Keratinocyte (primary cell): Measurements from ENCODE around the gene UQCRC1. TPM values are rescaled to one million over a fixed set of nuclear protein-coding genes. Genes with fewer than 3 reads are reported as not detected.

Experiments used
- DNase-seq: peaks from one replicate; pipeline ENCODE4 v3.0.0-alpha.2; 2011; ENCODE audit warnings: low read depth, missing footprints, low spot score
- FAIRE-seq: peaks from 2 replicates; lab custom pipeline; 2011; peaks lifted over from hg19 to GRCh38; lab: Jason Lieb, UNC
- H2AFZ ChIP-seq: 2 replicates; pipeline ENCODE4 v1.6.0; 2012; ENCODE audit warnings: low read length, control low read depth, inconsistent platforms; ENCODE audit not compliant: control insufficient read depth
- H3K27ac ChIP-seq: 2 replicates; pipeline ENCODE4 v1.5.1; 2011; ENCODE audit warnings: low read length; ENCODE audit not compliant: control insufficient read depth, insufficient read depth
- H3K27me3 ChIP-seq: 3 replicates; pipeline ENCODE4 v1.6.0; 2011; ENCODE audit warnings: low read length; ENCODE audit not compliant: control insufficient read depth, insufficient read depth; ENCODE audit errors: extremely low read depth
- H3K36me3 ChIP-seq, 2 experiments: 2 replicates in 1 of 2; 3 replicates in 1 of 2; pipeline ENCODE4 v1.5.1; 2011; ENCODE audit warnings: low read length in 2 of 2, mild to moderate bottlenecking in 1 of 2; ENCODE audit not compliant: control insufficient read depth in 2 of 2, insufficient read depth in 2 of 2; ENCODE audit errors: extremely low read depth in 1 of 2
- H3K4me1 ChIP-seq: 3 replicates; pipeline ENCODE4 v1.5.1; 2011; ENCODE audit warnings: low read length; ENCODE audit not compliant: control insufficient read depth, insufficient read depth; ENCODE audit errors: extremely low read depth
- H3K4me2 ChIP-seq: 3 replicates; pipeline ENCODE4 v1.6.0; 2011; ENCODE audit warnings: low read depth, low read length; ENCODE audit not compliant: control insufficient read depth, insufficient read depth; ENCODE audit errors: extremely low read depth
- H3K4me3 ChIP-seq, 3 experiments: fragments of 200-600 bp in 1 of 3; sonication (generic) in 1 of 3; 2 replicates in 2 of 3; 3 replicates in 1 of 3; pipeline ENCODE4 v1.5.1; 2011 to 2016; ENCODE audit warnings: low read length in 3 of 3, mild to moderate bottlenecking in 3 of 3, control low read depth in 2 of 3, inconsistent platforms in 1 of 3, low read depth in 1 of 3, mixed read lengths in 1 of 3, mixed run types in 1 of 3, moderate library complexity in 1 of 3; ENCODE audit not compliant: control insufficient read depth in 2 of 3, insufficient read depth in 2 of 3; ENCODE audit errors: extremely low read depth in 1 of 3
- H3K79me2 ChIP-seq: 2 replicates; pipeline ENCODE4 v1.6.0; 2012; ENCODE audit warnings: low read length; ENCODE audit not compliant: control insufficient read depth, insufficient read depth
- H3K9ac ChIP-seq: 3 replicates; pipeline ENCODE4 v1.6.0; 2011; ENCODE audit warnings: low read length; ENCODE audit not compliant: control insufficient read depth, insufficient read depth; ENCODE audit errors: extremely low read depth
- H3K9me1 ChIP-seq: 3 replicates; pipeline ENCODE4 v1.6.0; 2011; ENCODE audit warnings: low read length; ENCODE audit not compliant: control insufficient read depth, insufficient read depth; ENCODE audit errors: extremely low read depth
- H3K9me3 ChIP-seq: 2 replicates; pipeline ENCODE4 v1.5.1; 2012; ENCODE audit warnings: low read depth, low read length; ENCODE audit not compliant: control insufficient read depth
- H4K20me1 ChIP-seq: 3 replicates; pipeline ENCODE4 v1.6.0; 2011; ENCODE audit warnings: low read length; ENCODE audit not compliant: control insufficient read depth, insufficient read depth; ENCODE audit errors: extremely low read depth
- EZH2 ChIP-seq: IDR thresholded peaks from one replicate; pipeline ENCODE4 v1.6.1; 2012; ENCODE audit warnings: inconsistent platforms, mild to moderate bottlenecking, low read length, moderate library complexity
- dilution Hi-C: fragments of 300-500 bp; cut with MboI; formaldehyde crosslinking; loops from one replicate; pipeline ENCODE4 v1.7.0; 2020; ENCODE audit warnings: low sequenced_read_pairs; ENCODE audit not compliant: extremely low pct_ligation_motif_present
- polyA plus RNA-seq, 5 experiments: library from polyadenylated mRNA; depleted of rRNA in 3 of 5; stranded (reverse) in 3 of 5; stranded (forward) in 1 of 5; unstranded in 1 of 5; fragments of >200 nt; gene quantifications; 1 replicate in 1 of 5; 2 replicates in 3 of 5; 3 replicates in 1 of 5; pipeline versions ENCODE4 v1.2.1 to v1.2.3, GENCODE V29; 2011 to 2012; ENCODE audit warnings: missing spikeins in 2 of 5, low read depth in 1 of 5, low replicate concordance in 1 of 5
- TF ChIP-seq, protein P1 (sequence below), 3 experiments: IDR thresholded peaks in 1 of 3; conservative IDR thresholded peaks in 1 of 3; optimal IDR thresholded peaks in 1 of 3; 2 replicates in 2 of 3; 3 replicates in 1 of 3; pipeline versions ENCODE3 to v1.5.1; 2011; ENCODE audit warnings: low read length in 3 of 3, mild to moderate bottlenecking in 3 of 3, moderate library complexity in 2 of 3, control low read depth in 1 of 3, inconsistent platforms in 1 of 3; ENCODE audit not compliant: insufficient read depth in 2 of 3; ENCODE audit errors: extremely low read depth in 1 of 3

The UQCRC1 gene
- polyA plus RNA-seq, 1 donor (not counting 4 experiments of a cell fraction or from before 2014, with no cell fraction given) = 440 TPM

DNA sequence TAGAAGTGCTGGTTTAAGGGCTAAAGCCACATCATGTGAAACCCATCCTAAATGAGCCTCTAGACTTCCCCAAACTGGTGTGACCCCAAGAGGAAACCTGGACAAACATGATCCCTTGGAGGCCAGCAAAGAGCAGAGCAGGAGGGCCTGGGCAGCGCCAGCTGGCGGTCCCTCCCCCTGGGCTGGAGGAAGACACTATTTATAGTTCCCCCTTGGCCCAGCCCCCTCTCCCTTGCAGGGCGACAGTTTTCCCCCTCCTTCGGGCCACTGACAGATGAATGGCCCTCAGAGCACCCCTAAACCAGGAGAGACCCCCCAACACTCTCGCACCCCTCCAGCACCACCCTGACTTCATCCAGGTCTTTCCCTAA lies 48.8 kb downstream of the UQCRC1 start:
- Histone ChIP-seq H3K9me3 (no peaks in the 10 kb centered on the region), H4K20me1 (peaks cover 9% of the 10 kb centered on the region), H3K27me3 (no peaks in the 10 kb centered on the region), H3K4me3 (no peak overlapping the region), H3K4me1 (peaks cover 48% of the 10 kb centered on the region), H2AFZ (no peak overlapping the region), H3K4me2 (no peak overlapping the region), H3K9ac (no peak overlapping the region), H3K9me1 (no peaks in the 10 kb centered on the region), H3K36me3 (peaks cover 25 to 29% of the 10 kb centered on the region in 2 experiments), H3K27ac (no peak overlapping the region), H3K79me2 (no peaks in the 10 kb centered on the region)
- DNase-seq (no peak), FAIRE-seq (no peak)
- dilution Hi-C loops = no loop called here
- TF ChIP-seq, protein P1, sequence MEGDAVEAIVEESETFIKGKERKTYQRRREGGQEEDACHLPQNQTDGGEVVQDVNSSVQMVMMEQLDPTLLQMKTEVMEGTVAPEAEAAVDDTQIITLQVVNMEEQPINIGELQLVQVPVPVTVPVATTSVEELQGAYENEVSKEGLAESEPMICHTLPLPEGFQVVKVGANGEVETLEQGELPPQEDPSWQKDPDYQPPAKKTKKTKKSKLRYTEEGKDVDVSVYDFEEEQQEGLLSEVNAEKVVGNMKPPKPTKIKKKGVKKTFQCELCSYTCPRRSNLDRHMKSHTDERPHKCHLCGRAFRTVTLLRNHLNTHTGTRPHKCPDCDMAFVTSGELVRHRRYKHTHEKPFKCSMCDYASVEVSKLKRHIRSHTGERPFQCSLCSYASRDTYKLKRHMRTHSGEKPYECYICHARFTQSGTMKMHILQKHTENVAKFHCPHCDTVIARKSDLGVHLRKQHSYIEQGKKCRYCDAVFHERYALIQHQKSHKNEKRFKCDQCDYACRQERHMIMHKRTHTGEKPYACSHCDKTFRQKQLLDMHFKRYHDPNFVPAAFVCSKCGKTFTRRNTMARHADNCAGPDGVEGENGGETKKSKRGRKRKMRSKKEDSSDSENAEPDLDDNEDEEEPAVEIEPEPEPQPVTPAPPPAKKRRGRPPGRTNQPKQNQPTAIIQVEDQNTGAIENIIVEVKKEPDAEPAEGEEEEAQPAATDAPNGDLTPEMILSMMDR (optimal IDR thresholded peaks at IDR 0.05 in 1 of 3, IDR thresholded peaks at IDR 0.05 in 1 of 3, conservative IDR thresholded peaks at IDR 0.05 in 1 of 3; ENCODE audit: extremely low read depth in 1 of 3, insufficient read depth in 2 of 3, low read length in 3 of 3) = no peak
- TF ChIP-seq EZH2 = no peak

DNA sequence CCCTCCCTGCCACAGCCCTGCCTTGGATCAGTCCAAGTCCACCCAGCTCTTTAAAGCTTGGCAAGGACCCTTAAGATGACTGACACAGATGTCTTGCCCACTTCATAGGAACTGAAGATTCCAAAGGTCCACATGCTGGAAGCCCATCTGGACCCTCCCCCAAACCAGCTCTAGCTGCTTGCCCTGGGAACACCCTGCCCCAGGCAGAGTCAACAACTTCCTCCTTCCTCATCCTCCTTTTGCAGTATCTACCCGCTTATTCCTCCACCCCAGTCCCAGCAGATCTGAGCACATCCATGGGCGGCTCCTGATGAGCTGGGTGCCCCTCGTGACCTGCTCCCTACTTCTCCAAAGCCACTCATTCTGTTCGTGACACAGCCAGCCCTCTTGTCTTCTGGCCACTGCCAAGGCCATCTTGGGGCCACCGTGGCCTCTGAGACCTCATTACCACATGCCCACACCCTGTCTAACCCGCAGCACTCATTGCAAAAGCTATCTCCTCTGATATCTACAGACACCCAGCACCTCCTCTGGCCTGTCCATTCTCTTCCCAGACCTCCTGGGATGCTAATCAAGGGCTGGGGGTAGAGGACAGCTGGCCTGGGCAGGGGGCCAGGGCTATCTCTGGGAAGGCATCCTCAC lies 50.8 kb downstream of the UQCRC1 start:
- Histone ChIP-seq H3K4me2 (peak overlapping the region; percentile 89), H2AFZ (no peak overlapping the region), H3K4me3 (no peak overlapping the region), H3K4me1 (peaks cover 32% of the 10 kb centered on the region), H3K9ac (no peak overlapping the region), H4K20me1 (peaks cover 9% of the 10 kb centered on the region), H3K27ac (no peak overlapping the region), H3K79me2 (no peaks in the 10 kb centered on the region), H3K36me3 (peaks cover 17 to 27% of the 10 kb centered on the region in 2 experiments), H3K27me3 (no peaks in the 10 kb centered on the region), H3K9me1 (no peaks in the 10 kb centered on the region), H3K9me3 (no peaks in the 10 kb centered on the region)
- dilution Hi-C loops = no loop called here
- TF ChIP-seq, protein P1 (optimal IDR thresholded peaks at IDR 0.05 in 1 of 3, IDR thresholded peaks at IDR 0.05 in 1 of 3, conservative IDR thresholded peaks at IDR 0.05 in 1 of 3; ENCODE audit: extremely low read depth in 1 of 3, insufficient read depth in 2 of 3, low read length in 3 of 3) = no peak
- no peak for TF ChIP-seq EZH2
- FAIRE-seq = no peak
- DNase-seq = no peak
